ENCODE results near the gene SSPN.

SSPN gene

GRCh38 chr12:26247873-26248272, 52.5 kb downstream of the SSPN start:
- Histone ChIP-seq H3K4me1 (ENCODE audit: insufficient read depth, low read length) (no peaks in the 10 kb centered on the region), H3K36me3 (ENCODE audit: insufficient read depth, low read length) (no peaks in the 10 kb centered on the region), H3K9ac (ENCODE audit: low read depth, low read length) (no peak overlapping the region), H3K9me3 (ENCODE audit: control insufficient read depth, insufficient read depth, low read length) (no peaks in the 10 kb centered on the region)

- no peaks in the 10 kb centered on the region for H3K36me3 ChIP-seq (ENCODE audit: insufficient read depth, low read length)
- no peak overlapping the region for H3K9ac ChIP-seq (ENCODE audit: low read depth, low read length)
- no peaks in the 10 kb centered on the region for H3K9me3 ChIP-seq (ENCODE audit: control insufficient read depth, insufficient read depth, low read length)
- no peaks in the 10 kb centered on the region for H3K4me1 ChIP-seq (ENCODE audit: insufficient read depth, low read length)
These were observed 55.4 kb downstream of the SSPN start for GRCh38 chr12:26250801-26251200.

- Histone ChIP-seq H3K36me3 (ENCODE audit: insufficient read depth, low read length) (no peaks in the 10 kb centered on the region), H3K4me1 (ENCODE audit: insufficient read depth, low read length) (no peaks in the 10 kb centered on the region), H3K9me3 (ENCODE audit: control insufficient read depth, insufficient read depth, low read length) (no peaks in the 10 kb centered on the region), H3K9ac (ENCODE audit: low read depth, low read length) (no peak overlapping the region)
These were observed 56.2 kb downstream of the SSPN start for GRCh38 chr12:26251600-26251999.

GRCh38 chr12:26252946-26253345, 57.6 kb downstream of the SSPN start:
- H3K36me3 ChIP-seq (ENCODE audit: insufficient read depth, low read length) = no peaks in the 10 kb centered on the region
- no peaks in the 10 kb centered on the region for H3K9me3 ChIP-seq (ENCODE audit: control insufficient read depth, insufficient read depth, low read length)

GRCh38 chr12:26255893-26256645, 60.7 kb downstream of the SSPN start:
- Histone ChIP-seq H3K4me1 (ENCODE audit: insufficient read depth, low read length) (no peaks in the 10 kb centered on the region), H3K9me3 (ENCODE audit: control insufficient read depth, insufficient read depth, low read length) (no peaks in the 10 kb centered on the region)

More at GRCh38 chr12:26252946-26253345, 57.6 kb downstream of the SSPN start:
- no peaks in the 10 kb centered on the region for H3K4me1 ChIP-seq (ENCODE audit: insufficient read depth, low read length)
- H3K9ac ChIP-seq (ENCODE audit: low read depth, low read length) = no peak overlapping the region

GRCh38 chr12:26264215-26264838, 69.0 kb downstream of the SSPN start:
- Histone ChIP-seq H3K36me3 (ENCODE audit: insufficient read depth, low read length) (no peaks in the 10 kb centered on the region), H3K9ac (ENCODE audit: low read depth, low read length) (no peak overlapping the region), H3K9me3 (ENCODE audit: control insufficient read depth, insufficient read depth, low read length) (no peaks in the 10 kb centered on the region), H3K4me1 (ENCODE audit: insufficient read depth, low read length) (no peaks in the 10 kb centered on the region)

More at GRCh38 chr12:26255893-26256645, 60.7 kb downstream of the SSPN start:
- Histone ChIP-seq H3K36me3 (ENCODE audit: insufficient read depth, low read length) (no peaks in the 10 kb centered on the region), H3K9ac (ENCODE audit: low read depth, low read length) (no peak overlapping the region)

- H3K9ac ChIP-seq (ENCODE audit: low read depth, low read length) = no peak overlapping the region
- no peaks in the 10 kb centered on the region for H3K36me3 ChIP-seq (ENCODE audit: insufficient read depth, low read length)
- H3K9me3 ChIP-seq (ENCODE audit: control insufficient read depth, insufficient read depth, low read length) = no peaks in the 10 kb centered on the region
- H3K4me1 ChIP-seq (ENCODE audit: insufficient read depth, low read length) = no peaks in the 10 kb centered on the region
These were observed 70.2 kb downstream of the SSPN start for GRCh38 chr12:26265606-26266005.

- H3K9ac ChIP-seq (ENCODE audit: low read depth, low read length) = no peak overlapping the region
- H3K36me3 ChIP-seq (ENCODE audit: insufficient read depth, low read length) = no peaks in the 10 kb centered on the region
- no peaks in the 10 kb centered on the region for H3K9me3 ChIP-seq (ENCODE audit: control insufficient read depth, insufficient read depth, low read length)
- no peaks in the 10 kb centered on the region for H3K4me1 ChIP-seq (ENCODE audit: insufficient read depth, low read length)
These were observed 71.5 kb downstream of the SSPN start for GRCh38 chr12:26266881-26267280.

GRCh38 chr12:26268841-26269561, 73.6 kb downstream of the SSPN start:
- Histone ChIP-seq H3K4me1 (ENCODE audit: insufficient read depth, low read length) (no peaks in the 10 kb centered on the region), H3K36me3 (ENCODE audit: insufficient read depth, low read length) (no peaks in the 10 kb centered on the region), H3K9ac (ENCODE audit: low read depth, low read length) (no peak overlapping the region), H3K9me3 (ENCODE audit: control insufficient read depth, insufficient read depth, low read length) (no peaks in the 10 kb centered on the region)

GRCh38 chr12:26269562-26270284, 74.3 kb downstream of the SSPN start:
- H3K4me1 ChIP-seq (ENCODE audit: insufficient read depth, low read length) = peaks cover 6% of the 10 kb centered on the region
- no peaks in the 10 kb centered on the region for H3K9me3 ChIP-seq (ENCODE audit: control insufficient read depth, insufficient read depth, low read length)
- H3K9ac ChIP-seq (ENCODE audit: low read depth, low read length) = no peak overlapping the region
- no peaks in the 10 kb centered on the region for H3K36me3 ChIP-seq (ENCODE audit: insufficient read depth, low read length)

GRCh38 chr12:26271024-26271423, 75.7 kb downstream of the SSPN start:
- Histone ChIP-seq H3K9me3 (ENCODE audit: control insufficient read depth, insufficient read depth, low read length) (no peaks in the 10 kb centered on the region), H3K4me1 (ENCODE audit: insufficient read depth, low read length) (peaks cover 16% of the 10 kb centered on the region)

GRCh38 chr12:26271889-26272492, 76.6 kb downstream of the SSPN start:
- no peak overlapping the region for H3K9ac ChIP-seq (ENCODE audit: low read depth, low read length)
- peaks cover 16% of the 10 kb centered on the region for H3K4me1 ChIP-seq (ENCODE audit: insufficient read depth, low read length)
- H3K9me3 ChIP-seq (ENCODE audit: control insufficient read depth, insufficient read depth, low read length) = no peaks in the 10 kb centered on the region

More at GRCh38 chr12:26271024-26271423, 75.7 kb downstream of the SSPN start:
- H3K9ac ChIP-seq (ENCODE audit: low read depth, low read length) = no peak overlapping the region
- no peaks in the 10 kb centered on the region for H3K36me3 ChIP-seq (ENCODE audit: insufficient read depth, low read length)

GRCh38 chr12:26272851-26273250, 77.5 kb downstream of the SSPN start:
- no peaks in the 10 kb centered on the region for H3K36me3 ChIP-seq (ENCODE audit: insufficient read depth, low read length)

More at GRCh38 chr12:26271889-26272492, 76.6 kb downstream of the SSPN start:
- no peaks in the 10 kb centered on the region for H3K36me3 ChIP-seq (ENCODE audit: insufficient read depth, low read length)

GRCh38 chr12:26273811-26274210, 78.4 kb downstream of the SSPN start:
- no peaks in the 10 kb centered on the region for H3K36me3 ChIP-seq (ENCODE audit: insufficient read depth, low read length)
- H3K9me3 ChIP-seq (ENCODE audit: control insufficient read depth, insufficient read depth, low read length) = no peaks in the 10 kb centered on the region
- H3K4me1 ChIP-seq (ENCODE audit: insufficient read depth, low read length) = peaks cover 16% of the 10 kb centered on the region
- no peak overlapping the region for H3K9ac ChIP-seq (ENCODE audit: low read depth, low read length)

More at GRCh38 chr12:26272851-26273250, 77.5 kb downstream of the SSPN start:
- H3K4me1 ChIP-seq (ENCODE audit: insufficient read depth, low read length) = peaks cover 16% of the 10 kb centered on the region
- H3K9ac ChIP-seq (ENCODE audit: low read depth, low read length) = no peak overlapping the region
- no peaks in the 10 kb centered on the region for H3K9me3 ChIP-seq (ENCODE audit: control insufficient read depth, insufficient read depth, low read length)

All from ES-I3 (cell line).